Thyroid gland (tissue), 4 donors: ENCODE measurements around the gene MLC1.

Experiments used
- CTCF ChIP-seq, 6 experiments: fragments of 200-600 bp in 3 of 6; fragments of 450-650 bp in 3 of 6; sonication (generic) in 3 of 6; IDR thresholded peaks; one replicate each; pipeline ENCODE4 v1.5.1; 2016 to 2019; ENCODE audit warnings: antibody characterized with exemption in 6 of 6, mild to moderate bottlenecking in 2 of 6, inconsistent platforms in 1 of 6, moderate library complexity in 1 of 6
- POLR2A ChIP-seq, 2 donors: fragments of 450-650 bp; IDR thresholded peaks; one replicate each; pipeline ENCODE4 v1.6.1; 2017; ENCODE audit warnings: antibody characterized with exemption in 2 of 2, mild to moderate bottlenecking in 2 of 2, moderate library complexity in 1 of 2

GRCh38 chr22:50104141-50104544 is 18.9 kb upstream of the MLC1 start:
- TF ChIP-seq POLR2A (IDR thresholded peaks at IDR 0.05) (no peak), CTCF (IDR thresholded peaks at IDR 0.05) (no peak)
